Measurements from ENCODE around the gene ATP2A1.

DNA sequence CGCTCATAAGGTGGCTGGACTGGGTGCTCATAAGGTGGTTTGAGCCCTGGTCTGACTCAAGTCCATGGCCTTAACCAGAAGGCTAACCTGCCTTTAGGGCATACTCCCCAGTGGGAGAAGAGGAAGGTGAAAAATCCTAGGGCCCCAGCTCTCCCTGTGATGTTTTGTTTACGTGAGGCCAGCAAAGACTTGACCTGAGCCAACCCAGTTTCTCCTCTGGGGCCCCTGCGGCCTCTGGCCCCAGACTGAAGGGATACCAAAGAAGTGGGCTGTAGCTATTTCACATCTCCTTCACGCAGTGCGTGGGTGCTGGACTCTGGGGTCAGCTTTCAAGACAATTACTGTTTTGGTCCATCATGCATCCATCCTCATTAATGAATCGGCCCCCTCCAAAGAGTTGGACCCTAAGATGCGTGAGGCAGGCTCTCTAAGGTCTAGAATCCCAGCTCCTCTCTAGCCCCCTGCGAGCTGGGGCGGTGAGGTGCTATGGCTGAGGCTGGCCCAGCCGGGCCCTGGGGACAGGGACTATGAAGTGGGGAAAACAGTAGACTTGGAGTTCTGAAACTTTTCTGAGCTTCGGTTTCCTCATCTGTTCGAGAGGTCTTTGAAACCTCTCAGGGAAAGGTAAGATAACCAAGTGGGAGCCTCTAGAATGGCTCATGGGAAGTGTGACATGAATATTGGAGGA is 13.1 kb upstream of the ATP2A1 start:
- TF ChIP-seq, protein P1, sequence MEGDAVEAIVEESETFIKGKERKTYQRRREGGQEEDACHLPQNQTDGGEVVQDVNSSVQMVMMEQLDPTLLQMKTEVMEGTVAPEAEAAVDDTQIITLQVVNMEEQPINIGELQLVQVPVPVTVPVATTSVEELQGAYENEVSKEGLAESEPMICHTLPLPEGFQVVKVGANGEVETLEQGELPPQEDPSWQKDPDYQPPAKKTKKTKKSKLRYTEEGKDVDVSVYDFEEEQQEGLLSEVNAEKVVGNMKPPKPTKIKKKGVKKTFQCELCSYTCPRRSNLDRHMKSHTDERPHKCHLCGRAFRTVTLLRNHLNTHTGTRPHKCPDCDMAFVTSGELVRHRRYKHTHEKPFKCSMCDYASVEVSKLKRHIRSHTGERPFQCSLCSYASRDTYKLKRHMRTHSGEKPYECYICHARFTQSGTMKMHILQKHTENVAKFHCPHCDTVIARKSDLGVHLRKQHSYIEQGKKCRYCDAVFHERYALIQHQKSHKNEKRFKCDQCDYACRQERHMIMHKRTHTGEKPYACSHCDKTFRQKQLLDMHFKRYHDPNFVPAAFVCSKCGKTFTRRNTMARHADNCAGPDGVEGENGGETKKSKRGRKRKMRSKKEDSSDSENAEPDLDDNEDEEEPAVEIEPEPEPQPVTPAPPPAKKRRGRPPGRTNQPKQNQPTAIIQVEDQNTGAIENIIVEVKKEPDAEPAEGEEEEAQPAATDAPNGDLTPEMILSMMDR (IDR thresholded peaks at IDR 0.05): no peak
- TF ChIP-seq EP300 (IDR thresholded peaks at IDR 0.05) (no peak), POLR2A (IDR thresholded peaks at IDR 0.05) (no peak)
